A549 (cell line): ENCODE measurements around the gene PROCA1. TPM values are rescaled to one million over a fixed set of nuclear protein-coding genes. Genes with fewer than 3 reads are reported as not detected.
A peak's percentile ranks its signal among the peaks of the same experiment; 100 is the strongest.

Experiments used
- ATAC-seq, 2 experiments: fragments of 200-7000 bp in 1 of 2; fragments of >200 bp in 1 of 2; cut with Nextera tagmentation in 1 of 2; cut with Tn5 transposase in 1 of 2; 3 replicates each; pipeline versions ENCODE4 v1.8.0 to v1.9.1; 2018 to 2020; ENCODE audit warnings: mild to moderate bottlenecking in 1 of 2, moderate library complexity in 1 of 2
- CTCF ChIA-PET: fragments of 300-600 bp; sonication (Branson Sonifier 250); formaldehyde crosslinking; extraction: SDS; loops from one replicate; lab custom pipeline; 2021; ENCODE audit warnings: antibody characterized with exemption, inconsistent platforms; lab: Yijun Ruan, JAX
- POLR2A ChIA-PET: fragments of 350-600 bp; formaldehyde crosslinking; extraction: SDS; loops from one replicate; lab custom pipeline; 2021; ENCODE audit warnings: antibody characterized with exemption, inconsistent platforms; lab: Yijun Ruan, JAX
- DNase-seq, 2 experiments: peaks; one replicate each; pipeline versions ENCODE4 v3.0.0 to v3.0.0-alpha.2; 2011 to 2016; ENCODE audit warnings: low read depth in 1 of 2, low spot score in 1 of 2
- FAIRE-seq: peaks from 2 replicates; lab custom pipeline; 2011; peaks lifted over from hg19 to GRCh38; lab: Jason Lieb, UNC
- H3K27ac ChIP-seq, 2 experiments: fragments of >200 bp; sonication (Bioruptor Twin); formaldehyde crosslinking; 3 replicates each; pipeline ENCODE4 v1.5.1; 2016 to 2017
- H3K4me1 ChIP-seq: fragments of >200 bp; sonication (Bioruptor Twin); formaldehyde crosslinking; 3 replicates; pipeline ENCODE4 v1.6.1; 2016
- H3K4me2 ChIP-seq: fragments of >200 bp; sonication (Bioruptor Twin); formaldehyde crosslinking; 3 replicates; pipeline ENCODE4 v1.6.1; 2016
- H3K4me3 ChIP-seq: fragments of >200 bp; sonication (Bioruptor Twin); formaldehyde crosslinking; 3 replicates; pipeline ENCODE4 v1.5.1; 2016
- H3K9me3 ChIP-seq: fragments of >200 bp; sonication (Bioruptor Twin); formaldehyde crosslinking; 3 replicates; pipeline ENCODE4 v1.6.1; 2016
- ATOH8 ChIP-seq: fragments of 250-450 bp; sonication (Bioruptor Pico); IDR thresholded peaks from 2 replicates; pipeline ENCODE4 v1.5.0; 2020; ENCODE audit warnings: low read depth, mild to moderate bottlenecking, moderate library complexity
- BCL3 ChIP-seq: fragments of >200 bp; sonication (Bioruptor Twin); formaldehyde crosslinking; IDR thresholded peaks from 3 replicates; pipeline ENCODE4 v1.6.1; 2016
- CBX8 ChIP-seq: fragments of 200-600 bp; sonication (generic); IDR thresholded peaks from 2 replicates; pipeline ENCODE4 v1.6.1; 2016
- CHD2 ChIP-seq: fragments of 150-350 bp; IDR thresholded peaks from 2 replicates; pipeline ENCODE4 v1.6.1; 2014; ENCODE audit warnings: low read length; ENCODE audit not compliant: partially characterized antibody
- CHD4 ChIP-seq: fragments of 200-600 bp; sonication (generic); IDR thresholded peaks from 2 replicates; pipeline ENCODE4 v1.6.1; 2016; ENCODE audit warnings: antibody characterized with exemption, mild to moderate bottlenecking, borderline replicate concordance
- E2F6 ChIP-seq: IDR thresholded peaks from 2 replicates; pipeline ENCODE4 v1.6.1; 2012; ENCODE audit warnings: low read depth, borderline replicate concordance
- EHF ChIP-seq: fragments of 250-450 bp; sonication (Bioruptor Pico); IDR thresholded peaks from 2 replicates; pipeline ENCODE4 v1.5.0; 2020; ENCODE audit warnings: mild to moderate bottlenecking
- ELK1 ChIP-seq: fragments of 150-350 bp; IDR thresholded peaks from 2 replicates; pipeline ENCODE4 v1.6.1; 2014; ENCODE audit warnings: low read depth, mild to moderate bottlenecking, low read length
- FOSB ChIP-seq: fragments of 250-450 bp; sonication (Bioruptor Pico); IDR thresholded peaks from 2 replicates; pipeline ENCODE4 v1.5.0; 2020; ENCODE audit warnings: mild to moderate bottlenecking, moderate library complexity
- FOSL2 ChIP-seq, 2 experiments: fragments of 450-650 bp in 1 of 2; fragments of >200 bp in 1 of 2; sonication (Bioruptor Twin) in 1 of 2; formaldehyde crosslinking; IDR thresholded peaks; 2 replicates each; pipeline versions ENCODE4 v1.5.0 to v1.6.1; 2016 to 2020; ENCODE audit warnings: mild to moderate bottlenecking in 1 of 2, moderate library complexity in 1 of 2
- GATA3 ChIP-seq: IDR thresholded peaks from 2 replicates; pipeline ENCODE4 v1.6.1; 2012; ENCODE audit warnings: borderline replicate concordance
- HES2 ChIP-seq: fragments of >200 bp; sonication (Bioruptor Twin); formaldehyde crosslinking; IDR thresholded peaks from 2 replicates; pipeline ENCODE4 v1.6.1; 2016
- HEYL ChIP-seq: fragments of 250-450 bp; sonication (Bioruptor Pico); IDR thresholded peaks from 2 replicates; pipeline ENCODE4 v1.8.0; 2021; ENCODE audit warnings: mild to moderate bottlenecking, moderate library complexity
- HOXA7 ChIP-seq: fragments of 250-450 bp; sonication (Bioruptor Pico); IDR thresholded peaks from 2 replicates; pipeline ENCODE4 v1.5.0; 2020; ENCODE audit warnings: mild to moderate bottlenecking, moderate library complexity
- JUNB ChIP-seq: fragments of >200 bp; sonication (Bioruptor Twin); formaldehyde crosslinking; IDR thresholded peaks from 2 replicates; pipeline ENCODE4 v1.6.1; 2016
- MAX ChIP-seq: IDR thresholded peaks from 2 replicates; pipeline ENCODE4 v1.6.1; 2012
- MAZ ChIP-seq: fragments of 150-350 bp; IDR thresholded peaks from 2 replicates; pipeline ENCODE4 v1.6.1; 2014; ENCODE audit warnings: antibody characterized with exemption, low read depth, low read length, borderline replicate concordance
- NPAS2 ChIP-seq: fragments of 250-450 bp; sonication (Bioruptor Pico); IDR thresholded peaks from 2 replicates; pipeline ENCODE4 v1.8.0; 2022; ENCODE audit warnings: mild to moderate bottlenecking, moderate library complexity, borderline replicate concordance
- NR3C1 ChIP-seq: fragments of >200 bp; sonication (Bioruptor Twin); formaldehyde crosslinking; IDR thresholded peaks from 3 replicates; pipeline ENCODE4 v1.6.1; 2017
- PHF8 ChIP-seq: fragments of 200-600 bp; sonication (generic); IDR thresholded peaks from 2 replicates; pipeline ENCODE4 v1.6.1; 2016; ENCODE audit warnings: low read depth, mild to moderate bottlenecking, antibody characterized with exemption, moderate library complexity, borderline replicate concordance
- POLR2AphosphoS2 ChIP-seq: conservative IDR thresholded peaks from 2 replicates; pipeline ENCODE4 v1.6.1; 2012; ENCODE audit warnings: low read length, improper control_type of control experiment, inconsistent platforms
- REST ChIP-seq: fragments of 200-600 bp; sonication (generic); IDR thresholded peaks from 2 replicates; pipeline ENCODE4 v1.6.1; 2016; ENCODE audit warnings: antibody characterized with exemption, mild to moderate bottlenecking, moderate library complexity
- RFX5 ChIP-seq: fragments of 450-650 bp; IDR thresholded peaks from 2 replicates; pipeline ENCODE4 v1.7.1; 2014; ENCODE audit warnings: antibody characterized with exemption, mild to moderate bottlenecking, moderate library complexity
- TFCP2L1 ChIP-seq: fragments of 250-450 bp; sonication (Bioruptor Pico); IDR thresholded peaks from 2 replicates; pipeline ENCODE4 v1.5.0; 2021; ENCODE audit warnings: mild to moderate bottlenecking
- TP53 ChIP-seq: fragments of 250-450 bp; sonication (Bioruptor Pico); IDR thresholded peaks from 2 replicates; pipeline ENCODE4 v1.5.0; 2021; ENCODE audit warnings: mild to moderate bottlenecking, moderate library complexity
- ZC3H11A ChIP-seq: fragments of 450-650 bp; IDR thresholded peaks from 2 replicates; pipeline ENCODE4 v1.6.1; 2014; ENCODE audit warnings: antibody characterized with exemption, mild to moderate bottlenecking
- ZFP36 ChIP-seq: fragments of 450-650 bp; IDR thresholded peaks from 2 replicates; pipeline ENCODE4 v1.6.1; 2014; ENCODE audit warnings: borderline replicate concordance; ENCODE audit not compliant: partially characterized antibody
- ZNF302 ChIP-seq: fragments of 250-450 bp; sonication (Bioruptor Pico); IDR thresholded peaks from 2 replicates; pipeline ENCODE4 v1.9.0; 2021; ENCODE audit warnings: inconsistent platforms, mild to moderate bottlenecking, moderate library complexity
- WGBS: methylation state at CpG from one replicate; pipeline ENCODE4 v1.1.6; 2017; ENCODE audit errors: missing lambda C conversion rate; 5-methylcytosine and 5-hydroxymethylcytosine counted together
- polyA plus RNA-seq, 4 experiments: library from polyadenylated mRNA; depleted of rRNA in 3 of 4; stranded (reverse); fragments of >200 nt; fragmentation: RNase III in 1 of 4; extraction: RNeasy Plus Mini Kit Qiagen cat#74134 plus additional on column Dnase treatment in 1 of 4; gene quantifications; 2 replicates in 3 of 4; 3 replicates in 1 of 4; pipeline ENCODE4 v1.2.3, GENCODE V29; 2011 to 2017

The PROCA1 gene
- polyA plus RNA-seq, 2 of the 4 experiments (the other 2 are of a cell fraction), result 4.0 to 4.9 TPM

GRCh38 chr17:28724500-28725165, 12.9 kb upstream of the PROCA1 start:
- Histone ChIP-seq H3K4me1 (peaks cover 47% of the 10 kb centered on the region), H3K27ac (peak overlapping the region; percentile 94 to 98), H3K4me2 (peak overlapping the region; percentile 92), H3K9me3 (no peaks in the 10 kb centered on the region), H3K4me3 (peak overlapping the region; percentile 63)
- ChIA-PET CTCF (interaction anchor here (1.0 to 17.5 kb wide), 9 partner anchors 9 to 391 kb away, joined by 3 to 977 read pairs (median 67); partner anchors contain the start of genes DHRS13, FLOT2, PHF12 and PROCA1), POLR2A (interaction anchor here (0.6 to 5.3 kb wide), 8 partner anchors 9 to 568 kb away, joined by 3 to 369 read pairs (median 4); partner anchors contain the start of genes BLTP2, PHF12, PROCA1 and TRAF4)
- FAIRE-seq (no peak), ATAC-seq (no peak), DNase-seq (peak in 1 of 2 experiments; percentile 47)
- TF ChIP-seq CHD4 (no peak), JUNB (no peak), BCL3 (no peak; the same call in 1 of the 3 replicates), HES2 (no peak), POLR2AphosphoS2 (0 out of 2 replicates have a peak, but pooled peaks have one; percentile 20), ELK1 (no peak), MAZ (no peak), ZNF302 (CRISPR knock-in tag) (no peak), GATA3 (0 out of 2 replicates have a peak, but pooled peaks have one; percentile 1), EHF (CRISPR knock-in tag) (0 out of 2 replicates have a peak, but pooled peaks have one; percentile 10), RFX5 (no peak), ZFP36 (no peak), REST (no peak), TFCP2L1 (0 out of 2 replicates have a peak, but pooled peaks have one; percentile 4), FOSL2 (IDR thresholded peaks at IDR 0.05) (no peak), FOSL2 (CRISPR knock-in tag; IDR thresholded peaks at IDR 0.05) (no peak), CBX8 (no peak), MAX (no peak), ATOH8 (CRISPR knock-in tag) (no peak), TP53 (CRISPR knock-in tag) (0 out of 2 replicates have a peak, but pooled peaks have one; percentile 80), FOSB (CRISPR knock-in tag) (peak; percentile 37), HOXA7 (CRISPR knock-in tag) (peak; percentile 33), CHD2 (peak; percentile 40), NPAS2 (CRISPR knock-in tag) (no peak), PHF8 (no peak), NR3C1 (no peak), HEYL (CRISPR knock-in tag) (no peak), ZC3H11A (no peak), E2F6 (no peak)
- WGBS, result 67% methylated on average over 10 of the region's 10 CpGs
